ENCODE results near the gene SYTL3.
"Not testable (repeated sequence)": the region's sequence is repeated elsewhere in the genome, so short reads cannot be mapped to it uniquely, and the experiment has no call there.

SYTL3 gene

GRCh38 chr6:158662607-158662953, 12.7 kb downstream of the SYTL3 start:
- no peak for DNase-seq (ENCODE audit: low spot score)

- no peak for DNase-seq (ENCODE audit: low spot score)
These were observed 13.2 kb downstream of the SYTL3 start for GRCh38 chr6:158662954-158663624.

- no peak for DNase-seq (ENCODE audit: low spot score)
These were observed 13.8 kb downstream of the SYTL3 start for GRCh38 chr6:158663625-158664165.

- no peak for DNase-seq (ENCODE audit: low spot score)
These were observed 15.5 kb downstream of the SYTL3 start for GRCh38 chr6:158665332-158665731.

- no peak for DNase-seq (ENCODE audit: low spot score)
These were observed 16.9 kb downstream of the SYTL3 start for GRCh38 chr6:158666628-158667359.

GRCh38 chr6:158667360-158667981, 17.6 kb downstream of the SYTL3 start:
- DNase-seq (ENCODE audit: low spot score), result no peak

- no peak for DNase-seq (ENCODE audit: low spot score)
These were observed 18.9 kb downstream of the SYTL3 start for GRCh38 chr6:158668707-158669103.

GRCh38 chr6:158669145-158670035, 19.5 kb downstream of the SYTL3 start:
- DNase-seq (ENCODE audit: low spot score), result no peak

- not testable (repeated sequence) for DNase-seq (ENCODE audit: low spot score)
These were observed 22.3 kb downstream of the SYTL3 start for GRCh38 chr6:158672119-158672518.

GRCh38 chr6:158672726-158673125, 22.9 kb downstream of the SYTL3 start:
- no peak for DNase-seq (ENCODE audit: low spot score)

- no peak for DNase-seq (ENCODE audit: low spot score)
These were observed 24.7 kb downstream of the SYTL3 start for GRCh38 chr6:158674342-158675131.

- not testable (repeated sequence) for DNase-seq (ENCODE audit: low spot score)
These were observed 27.2 kb downstream of the SYTL3 start for GRCh38 chr6:158677094-158677493.

- DNase-seq (ENCODE audit: low spot score), result no peak
These were observed 28.2 kb downstream of the SYTL3 start for GRCh38 chr6:158677906-158678578.

GRCh38 chr6:158680015-158680414, 30.2 kb downstream of the SYTL3 start:
- DNase-seq (ENCODE audit: low spot score), result no peak

GRCh38 chr6:158680481-158680880, 30.6 kb downstream of the SYTL3 start:
- no peak for DNase-seq (ENCODE audit: low spot score)

- no peak for DNase-seq (ENCODE audit: low spot score)
These were observed 34.5 kb downstream of the SYTL3 start for GRCh38 chr6:158684311-158684710.

- DNase-seq (ENCODE audit: low spot score), result no peak
These were observed 35.0 kb downstream of the SYTL3 start for GRCh38 chr6:158684745-158685324.

GRCh38 chr6:158686311-158686710, 36.5 kb downstream of the SYTL3 start:
- DNase-seq (ENCODE audit: low spot score), result no peak

GRCh38 chr6:158686791-158687381, 37.0 kb downstream of the SYTL3 start:
- DNase-seq (ENCODE audit: low spot score), result no peak

- no peak for DNase-seq (ENCODE audit: low spot score)
These were observed 37.7 kb downstream of the SYTL3 start for GRCh38 chr6:158687506-158687905.

Measured in RKO (cell line).